H1 (cell line): ENCODE results near the gene TRIOBP. TPM values are rescaled to one million over a fixed set of nuclear protein-coding genes. Genes with fewer than 3 reads are reported as not detected.

Experiments used
- CTCF ChIA-PET: fragments of 300-600 bp; sonication (Branson Sonifier 250); formaldehyde crosslinking; loops from one replicate; lab custom pipeline; 2021; ENCODE audit not compliant: partially characterized antibody; lab: Charles Lee
- POLR2A ChIA-PET: fragments of 300-600 bp; sonication (Branson Sonifier 250); formaldehyde crosslinking; loops from one replicate; lab custom pipeline; 2021; ENCODE audit warnings: inconsistent platforms; ENCODE audit not compliant: partially characterized antibody; lab: Charles Lee
- DNase-seq, 2 experiments: peaks; one replicate each; pipeline versions ENCODE4 v3.0.0 to v3.0.0-alpha.2; 2010 to 2022; ENCODE audit warnings: low spot score in 2 of 2, low read depth in 1 of 2, mixed read lengths in 1 of 2
- FAIRE-seq: peaks from 2 replicates; lab custom pipeline; 2011; peaks lifted over from hg19 to GRCh38; lab: Jason Lieb, UNC
- H2AFZ ChIP-seq: 2 replicates; pipeline ENCODE4 v1.8.1; 2012; ENCODE audit warnings: low read length, inconsistent platforms
- H2AK5ac ChIP-seq: 2 replicates; pipeline ENCODE4 v1.6.1; 2013; ENCODE audit warnings: low read depth, low read length
- H2BK120ac ChIP-seq: replicated peaks from 2 replicates; pipeline ENCODE3; 2013; ENCODE audit warnings: low read depth, low read length, inconsistent platforms
- H2BK12ac ChIP-seq: 2 replicates; pipeline ENCODE4 v1.6.1; 2013; ENCODE audit warnings: low read depth, low read length
- H2BK15ac ChIP-seq: 2 replicates; pipeline ENCODE4 v1.6.1; 2013; ENCODE audit warnings: low read length
- H2BK20ac ChIP-seq: 2 replicates; pipeline ENCODE4 v1.6.1; 2013; ENCODE audit warnings: low read length
- H2BK5ac ChIP-seq: 2 replicates; pipeline ENCODE4 v1.6.1; 2013; ENCODE audit warnings: low read depth, low read length
- H3K14ac ChIP-seq: 2 replicates; pipeline ENCODE4 v1.6.1; 2013; ENCODE audit warnings: inconsistent platforms; ENCODE audit not compliant: insufficient read length
- H3K18ac ChIP-seq: 2 replicates; pipeline ENCODE4 v1.6.1; 2013; ENCODE audit warnings: low read length; ENCODE audit errors: extremely low read depth
- H3K23ac ChIP-seq: 2 replicates; pipeline ENCODE4 v1.6.1; 2013; ENCODE audit warnings: inconsistent platforms; ENCODE audit not compliant: insufficient read length
- H3K23me2 ChIP-seq: 2 replicates; pipeline ENCODE4 v1.6.1; 2013; ENCODE audit warnings: low read depth, low read length
- H3K27ac ChIP-seq: 2 replicates; pipeline ENCODE4 v1.6.1; 2011; ENCODE audit warnings: low read depth, low read length, inconsistent platforms
- H3K27me3 ChIP-seq, 4 experiments: replicated peaks in 1 of 4; 1 replicate in 1 of 4; 2 replicates in 3 of 4; pipeline versions ENCODE4 v1.6.1 to v1.8.1; 2011 to 2013; ENCODE audit warnings: low read length in 3 of 4, mild to moderate bottlenecking in 3 of 4, inconsistent platforms in 2 of 4, mixed read lengths in 2 of 4, moderate library complexity in 1 of 4; ENCODE audit not compliant: control insufficient read depth in 3 of 4, insufficient read depth in 3 of 4; ENCODE audit errors: extremely low read depth in 1 of 4
- H3K36me3 ChIP-seq, 4 experiments: 2 replicates each; pipeline versions ENCODE4 v1.6.1 to v1.8.1; 2011 to 2013; ENCODE audit warnings: mild to moderate bottlenecking in 4 of 4, low read length in 3 of 4, moderate library complexity in 2 of 4, control low read depth in 1 of 4, inconsistent platforms in 1 of 4; ENCODE audit not compliant: insufficient read depth in 4 of 4, control insufficient read depth in 2 of 4
- H3K4ac ChIP-seq: replicated peaks from 2 replicates; pipeline ENCODE3; 2013; ENCODE audit warnings: low read length, low read depth, mixed read lengths, inconsistent platforms; ENCODE audit not compliant: insufficient read length
- H3K4me1 ChIP-seq, 4 experiments: replicated peaks in 1 of 4; 1 replicate in 1 of 4; 2 replicates in 3 of 4; pipeline versions ENCODE4 v1.6.1 to v1.8.1; 2011 to 2013; ENCODE audit warnings: low read length in 3 of 4, inconsistent platforms in 2 of 4, mixed read lengths in 1 of 4; ENCODE audit not compliant: insufficient read depth in 4 of 4, control insufficient read depth in 3 of 4
- H3K4me2 ChIP-seq, 2 experiments: 2 replicates each; pipeline versions ENCODE4 v1.6.1 to v1.8.1; 2011 to 2013; ENCODE audit warnings: low read depth in 2 of 2, low read length in 2 of 2, control low read depth in 1 of 2, inconsistent platforms in 1 of 2, mild to moderate bottlenecking in 1 of 2; ENCODE audit not compliant: insufficient read depth in 1 of 2
- H3K4me3 ChIP-seq, 4 experiments: fragments of 200-600, 300-600 bp in 1 of 4; sonication (generic), shearing (Covaris generic), sonication (Bioruptor Twin) in 1 of 4; 2 replicates each; pipeline versions ENCODE4 v1.5.1 to v1.8.1; 2011 to 2016; ENCODE audit warnings: low read length in 4 of 4, low read depth in 3 of 4, control low read depth in 2 of 4, inconsistent platforms in 2 of 4, mild to moderate bottlenecking in 2 of 4, mixed read lengths in 1 of 4, moderate library complexity in 1 of 4; ENCODE audit not compliant: insufficient read depth in 2 of 4; ENCODE audit errors: extremely low read depth in 1 of 4
- H3K56ac ChIP-seq: replicated peaks from 2 replicates; pipeline ENCODE3; 2013; ENCODE audit warnings: low read depth, mild to moderate bottlenecking, mixed read lengths, low read length, inconsistent platforms; ENCODE audit not compliant: insufficient read length
- H3K79me1 ChIP-seq: 2 replicates; pipeline ENCODE4 v1.6.1; 2013; ENCODE audit warnings: low read depth, low read length, control low read depth
- H3K79me2 ChIP-seq, 2 experiments: 2 replicates each; pipeline versions ENCODE4 v1.6.1 to v1.8.1; 2012 to 2013; ENCODE audit warnings: low read length in 2 of 2, mild to moderate bottlenecking in 2 of 2, inconsistent platforms in 1 of 2; ENCODE audit not compliant: insufficient read depth in 2 of 2, control insufficient read depth in 1 of 2
- H3K9ac ChIP-seq, 4 experiments: replicated peaks in 1 of 4; 1 replicate in 1 of 4; 2 replicates in 3 of 4; pipeline versions ENCODE4 v1.6.1 to v1.8.1; 2011 to 2013; ENCODE audit warnings: low read depth in 3 of 4, low read length in 3 of 4, control low read depth in 2 of 4, mild to moderate bottlenecking in 2 of 4, moderate library complexity in 2 of 4, inconsistent platforms in 1 of 4; ENCODE audit errors: extremely low read depth in 1 of 4
- H3K9me3 ChIP-seq, 2 experiments: 2 replicates each; pipeline versions ENCODE4 v1.6.1 to v1.8.1; 2012 to 2013; ENCODE audit warnings: mild to moderate bottlenecking in 2 of 2, moderate library complexity in 2 of 2, control low read depth in 1 of 2, inconsistent platforms in 1 of 2, low read depth in 1 of 2, low read length in 1 of 2, mixed read lengths in 1 of 2; ENCODE audit not compliant: insufficient read depth in 2 of 2
- H4K20me1 ChIP-seq, 2 experiments: replicated peaks in 1 of 2; 2 replicates each; pipeline versions ENCODE3 to v1.8.1; 2011 to 2013; ENCODE audit warnings: inconsistent platforms in 2 of 2, low read length in 2 of 2, mild to moderate bottlenecking in 1 of 2; ENCODE audit not compliant: insufficient read depth in 2 of 2, control insufficient read depth in 1 of 2
- H4K5ac ChIP-seq: 2 replicates; pipeline ENCODE4 v1.6.1; 2013; ENCODE audit warnings: low read length, low read depth, mixed read lengths, inconsistent platforms; ENCODE audit not compliant: insufficient read length
- H4K8ac ChIP-seq: 2 replicates; pipeline ENCODE4 v1.8.0; 2013; ENCODE audit warnings: mild to moderate bottlenecking, moderate library complexity, low read length, inconsistent platforms; ENCODE audit not compliant: insufficient read depth; ENCODE audit errors: extremely low read depth
- H4K91ac ChIP-seq: replicated peaks from 2 replicates; pipeline ENCODE3; 2013; ENCODE audit warnings: low read length, mixed read lengths, inconsistent platforms; ENCODE audit not compliant: insufficient read length
- ATF3 ChIP-seq: IDR thresholded peaks from 2 replicates; pipeline ENCODE4 v1.6.1; 2011; ENCODE audit warnings: low read depth, mild to moderate bottlenecking, low read length; ENCODE audit not compliant: insufficient read depth
- CBX5 ChIP-seq: fragments of 300-800, 300-1000 bp; sonication (generic); IDR thresholded peaks from 2 replicates; pipeline ENCODE4 v1.7.1; 2016; ENCODE audit warnings: antibody characterized with exemption, low read length, low read depth
- CTCF ChIP-seq, 3 experiments: IDR thresholded peaks; 1 replicate in 2 of 3; 2 replicates in 1 of 3; pipeline versions ENCODE4 v1.5.1 to v1.6.1; 2011; ENCODE audit warnings: low read length in 3 of 3, mild to moderate bottlenecking in 3 of 3, inconsistent platforms in 2 of 3, low read depth in 1 of 3, moderate library complexity in 1 of 3; ENCODE audit not compliant: insufficient read depth in 1 of 3; ENCODE audit errors: control extremely low read depth in 1 of 3
- EGR1 ChIP-seq: IDR thresholded peaks from 2 replicates; pipeline ENCODE4 v1.6.1; 2011; ENCODE audit warnings: low read depth, low read length, borderline replicate concordance
- RBBP5 ChIP-seq: IDR thresholded peaks from 2 replicates; pipeline ENCODE4 v1.7.1; 2012; ENCODE audit warnings: low read depth, mild to moderate bottlenecking, inconsistent platforms, low read length, moderate library complexity, borderline replicate concordance
- RXRA ChIP-seq: IDR thresholded peaks from 2 replicates; pipeline ENCODE4 v1.6.1; 2011; ENCODE audit warnings: low read depth, mild to moderate bottlenecking, low read length, moderate library complexity; ENCODE audit not compliant: insufficient read depth
- SIN3A ChIP-seq, 2 experiments: IDR thresholded peaks in 1 of 2; conservative IDR thresholded peaks in 1 of 2; 2 replicates each; pipeline ENCODE4 v1.6.1; 2011 to 2012; ENCODE audit warnings: low read length in 2 of 2, improper control_type of control experiment in 1 of 2, low read depth in 1 of 2, mild to moderate bottlenecking in 1 of 2
- SP2 ChIP-seq: IDR thresholded peaks from 2 replicates; pipeline ENCODE4 v1.6.1; 2012; ENCODE audit warnings: mild to moderate bottlenecking, low read length, inconsistent platforms
- SP4 ChIP-seq: IDR thresholded peaks from 2 replicates; pipeline ENCODE4 v1.6.1; 2012; ENCODE audit warnings: low read length, inconsistent platforms
- SRF ChIP-seq: IDR thresholded peaks from 2 replicates; pipeline ENCODE4 v1.6.1; 2011; ENCODE audit warnings: mild to moderate bottlenecking, low read depth, low read length, moderate library complexity
- TEAD4 ChIP-seq: IDR thresholded peaks from 2 replicates; pipeline ENCODE4 v1.6.1; 2012; ENCODE audit warnings: low read depth, low read length, inconsistent platforms, mixed read lengths
- WGBS, 2 experiments: shearing (Covaris generic) in 1 of 2; methylation state at CpG; one replicate each; pipeline versions ENCODE4 v1.1.6 to v1.1.7; 2013 to 2015; ENCODE audit warnings: low lambda C conversion rate in 2 of 2, mixed read lengths in 2 of 2, inconsistent platforms in 1 of 2, low coverage in 1 of 2, missing lambda C conversion rate in 1 of 2; ENCODE audit not compliant: insufficient replicate concordance in 2 of 2, insufficient coverage in 1 of 2, insufficient read length in 1 of 2; ENCODE audit errors: extremely low coverage in 1 of 2, missing lambda C conversion rate in 1 of 2; 5-methylcytosine and 5-hydroxymethylcytosine counted together
- polyA plus RNA-seq, 7 experiments: library from polyadenylated mRNA; depleted of rRNA in 3 of 7; stranded (reverse) in 5 of 7; unstranded in 2 of 7; fragments of >200 nt in 5 of 7; fragments of 200-250 nt in 2 of 7; gene quantifications; 1 replicate in 5 of 7; 2 replicates in 1 of 7; 4 replicates in 1 of 7; pipeline versions ENCODE4 v1.2.1 to v1.2.3, GENCODE V29; 2011 to 2013; ENCODE audit warnings: missing spikeins in 2 of 7, mixed read lengths in 2 of 7
- total RNA-seq: library from RNA; stranded (reverse); fragmentation: NEBNext Ultra II Directional; extraction: Animal tissue kit (Norgen Biotek cat#: 25700); gene quantifications from 2 replicates; pipeline ENCODE4 v1.2.1, GENCODE V29; 2021

The TRIOBP gene
- total and polyA plus RNA-seq, 2 of the 8 experiments (the other 6 are each of a cell fraction or from before 2014, with no cell fraction given), result 18.2 to 27.3 TPM

DNA sequence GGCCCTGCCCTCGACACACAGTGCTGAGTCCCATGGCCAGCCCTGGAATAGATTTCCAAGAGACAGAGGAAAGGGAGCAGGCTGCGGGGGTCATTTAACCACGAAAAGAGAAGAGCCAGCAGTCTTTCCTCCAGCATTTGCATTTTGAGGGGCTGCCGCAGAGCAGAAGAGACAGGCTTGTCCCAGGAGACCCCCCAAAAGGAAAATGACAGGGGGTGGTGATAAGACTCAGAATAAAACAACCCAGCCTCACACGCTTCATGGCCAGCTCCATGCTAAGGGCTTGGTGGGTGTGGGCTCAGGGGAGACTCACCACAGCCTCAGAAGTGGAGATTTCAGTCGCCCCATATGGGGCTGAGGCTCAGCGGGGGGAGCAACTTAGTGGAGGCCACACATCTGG lies 16.9 kb downstream of the TRIOBP start:
- CTCF ChIA-PET, result interaction anchor here (1.2 kb wide), 1 partner anchor 70 kb away, joined by 4 read pairs; no protein-coding TSS in a partner anchor
- FAIRE-seq, result no peak
- peaks cover 0 to 3% (median 0%) of the 10 kb centered on the region in 4 experiments; a peak in 1 of 7 replicates for H3K4me1 ChIP-seq
- TF ChIP-seq TEAD4, result no peak
- TF ChIP-seq SIN3A (conservative IDR thresholded peaks at IDR 0.05 in 1 of 2, IDR thresholded peaks at IDR 0.05 in 1 of 2; ENCODE audit: low read depth in 1 of 2, low read length in 2 of 2), result no peak
- TF ChIP-seq EGR1, result no peak
- TF ChIP-seq SP4, result no peak
- no peak for TF ChIP-seq RXRA
- no peak for TF ChIP-seq CBX5
- TF ChIP-seq SP2, result no peak
- no peak for TF ChIP-seq ATF3
- no peak for TF ChIP-seq RBBP5
- no peak for TF ChIP-seq SRF
- no peak for TF ChIP-seq CTCF (IDR thresholded peaks at IDR 0.05; ENCODE audit: control extremely low read depth in 1 of 3, insufficient read depth in 1 of 3, low read depth in 1 of 3, low read length in 3 of 3)

More for the DNA sequence above, 16.9 kb downstream of the TRIOBP start:
- no peak overlapping the region for H3K4me2 ChIP-seq
- no peak overlapping the region for H3K56ac ChIP-seq
- no peak overlapping the region for H4K5ac ChIP-seq
- H2AK5ac ChIP-seq, result no peak overlapping the region
- no peak overlapping the region for H2BK120ac ChIP-seq
- peaks cover 7 to 39% (median 23%) of the 10 kb centered on the region in 4 experiments for H3K36me3 ChIP-seq
- H4K91ac ChIP-seq, result no peak overlapping the region
- no peak overlapping the region for H2BK15ac ChIP-seq
- H3K23ac ChIP-seq, result no peak overlapping the region
- no peak overlapping the region for H3K18ac ChIP-seq
- no peaks in the 10 kb centered on the region; a peak in 1 of 4 replicates for H3K9me3 ChIP-seq
- H3K4ac ChIP-seq, result no peak overlapping the region
- H3K14ac ChIP-seq, result no peak overlapping the region
- no peak overlapping the region for H4K8ac ChIP-seq
- H3K27ac ChIP-seq, result no peak overlapping the region
- no peak overlapping the region for H2BK12ac ChIP-seq
- H3K23me2 ChIP-seq, result no peaks in the 10 kb centered on the region
- H4K20me1 ChIP-seq, result peaks cover 6% of the 10 kb centered on the region in 2 experiments
- DNase-seq, result no peak
- H3K79me1 ChIP-seq, result no peaks in the 10 kb centered on the region
- no peak overlapping the region for H2BK20ac ChIP-seq
- 92% methylated on average over 7 of the region's 7 CpGs; no CpG with 5 or more reads in 1 of the 2 experiments for WGBS, 2 experiments
- no peak overlapping the region for H3K4me3 ChIP-seq
- H3K9ac ChIP-seq, result no peak overlapping the region
- no peak overlapping the region for H2BK5ac ChIP-seq
- H3K79me2 ChIP-seq, result no peaks in the 10 kb centered on the region
- POLR2A ChIA-PET, result interaction anchor here (1.0 to 2.1 kb wide), 2 partner anchors 18 to 21 kb away, joined by 3 to 9 read pairs; no protein-coding TSS in a partner anchor
- no peaks in the 10 kb centered on the region for H3K27me3 ChIP-seq
- H2AFZ ChIP-seq, result no peak overlapping the region
